H9 (cell line): Measurements from ENCODE around the gene SLC9B1. TPM values are rescaled to one million over a fixed set of nuclear protein-coding genes. Genes with fewer than 3 reads are reported as not detected.

ENCODE experiments used
- DNase-seq: peaks from one replicate; pipeline ENCODE4 v3.0.0-alpha.2; 2017
- H2AFZ ChIP-seq: one replicate; pipeline ENCODE4 v1.6.1; 2013; ENCODE audit warnings: mild to moderate bottlenecking, low read length, control low read depth, moderate library complexity
- H2AK5ac ChIP-seq: 2 replicates; pipeline ENCODE4 v1.6.1; 2013; ENCODE audit warnings: low read length, control low read depth, mixed read lengths; ENCODE audit not compliant: insufficient read length
- H2BK120ac ChIP-seq: one replicate; pipeline ENCODE4 v1.6.1; 2013; ENCODE audit warnings: low read depth, mild to moderate bottlenecking, low read length, control low read depth, inconsistent platforms; ENCODE audit not compliant: poor library complexity, severe bottlenecking
- H2BK12ac ChIP-seq: 2 replicates; pipeline ENCODE4 v1.6.1; 2013; ENCODE audit warnings: low read length, control low read depth, mixed read lengths, low read depth; ENCODE audit not compliant: insufficient read length
- H2BK15ac ChIP-seq: 2 replicates; pipeline ENCODE4 v1.6.1; 2013; ENCODE audit warnings: low read depth, low read length, control low read depth
- H2BK20ac ChIP-seq: one replicate; pipeline ENCODE4 v1.6.1; 2013; ENCODE audit warnings: low read depth, mild to moderate bottlenecking, low read length, control low read depth, inconsistent platforms; ENCODE audit not compliant: poor library complexity, severe bottlenecking
- H2BK5ac ChIP-seq: 2 replicates; pipeline ENCODE4 v1.6.1; 2013; ENCODE audit warnings: low read length, control low read depth, mixed read lengths; ENCODE audit not compliant: insufficient read length
- H3K14ac ChIP-seq: 2 replicates; pipeline ENCODE4 v1.6.1; 2013; ENCODE audit warnings: low read length, control low read depth; ENCODE audit not compliant: insufficient read depth
- H3K18ac ChIP-seq: 2 replicates; pipeline ENCODE4 v1.6.1; 2013; ENCODE audit warnings: low read depth, mild to moderate bottlenecking, mixed read lengths, low read length, control low read depth; ENCODE audit not compliant: insufficient read length
- H3K23ac ChIP-seq: 2 replicates; pipeline ENCODE4 v1.6.1; 2013; ENCODE audit warnings: low read length, control low read depth, mixed read lengths, low read depth; ENCODE audit not compliant: insufficient read length
- H3K23me2 ChIP-seq: 2 replicates; pipeline ENCODE4 v1.6.1; 2013; ENCODE audit warnings: low read depth, mild to moderate bottlenecking, mixed read lengths, low read length, control low read depth; ENCODE audit not compliant: insufficient read length, poor library complexity, severe bottlenecking
- H3K27ac ChIP-seq: 2 replicates; pipeline ENCODE4 v1.5.1; 2013; ENCODE audit warnings: low read length, control low read depth, mixed read lengths, low read depth; ENCODE audit not compliant: insufficient read length
- H3K27me3 ChIP-seq: 2 replicates; pipeline ENCODE4 v1.6.1; 2013; ENCODE audit warnings: low read length, control low read depth, inconsistent platforms; ENCODE audit not compliant: insufficient read depth
- H3K4ac ChIP-seq: 2 replicates; pipeline ENCODE4 v1.6.1; 2013; ENCODE audit warnings: low read depth, mild to moderate bottlenecking, control low read depth, inconsistent platforms, low read length, moderate library complexity
- H3K4me1 ChIP-seq: 2 replicates; pipeline ENCODE4 v1.6.1; 2013; ENCODE audit warnings: low read length, control low read depth, inconsistent platforms; ENCODE audit not compliant: insufficient read depth
- H3K4me2 ChIP-seq: 2 replicates; pipeline ENCODE4 v1.6.1; 2013; ENCODE audit warnings: low read length, control low read depth, mixed read lengths; ENCODE audit not compliant: insufficient read length, insufficient read depth
- H3K56ac ChIP-seq: 2 replicates; pipeline ENCODE4 v1.6.1; 2013; ENCODE audit warnings: low read depth, mild to moderate bottlenecking, mixed read lengths, low read length, control low read depth; ENCODE audit not compliant: insufficient read length
- H3K79me1 ChIP-seq: 2 replicates; pipeline ENCODE4 v1.6.1; 2013; ENCODE audit warnings: low read depth, mild to moderate bottlenecking, moderate library complexity, low read length, control low read depth, inconsistent platforms; ENCODE audit not compliant: insufficient read depth, poor library complexity, severe bottlenecking
- H3K79me2 ChIP-seq: 2 replicates; pipeline ENCODE4 v1.6.1; 2013; ENCODE audit warnings: low read length, control low read depth, inconsistent platforms; ENCODE audit not compliant: insufficient read depth
- H3K9ac ChIP-seq: 2 replicates; pipeline ENCODE4 v1.6.1; 2013; ENCODE audit warnings: low read length, control low read depth, mixed read lengths; ENCODE audit not compliant: insufficient read length; ENCODE audit errors: extremely low read depth
- H3K9me3 ChIP-seq: one replicate; pipeline ENCODE4 v1.6.1; 2013; ENCODE audit warnings: low read depth, low read length, inconsistent platforms; ENCODE audit not compliant: control insufficient read depth
- H3T11ph ChIP-seq: one replicate; pipeline ENCODE4 v1.6.1; 2013; ENCODE audit warnings: mild to moderate bottlenecking, low read length, control low read depth, inconsistent platforms
- H4K20me1 ChIP-seq: one replicate; pipeline ENCODE4 v1.6.1; 2013; ENCODE audit not compliant: control insufficient read depth, insufficient read length, insufficient read depth
- H4K5ac ChIP-seq: 2 replicates; pipeline ENCODE4 v1.6.1; 2013; ENCODE audit warnings: low read depth, mild to moderate bottlenecking, mixed read lengths, low read length, control low read depth; ENCODE audit not compliant: insufficient read length
- H4K8ac ChIP-seq: replicated peaks from 2 replicates; pipeline ENCODE4 v1.6.1; 2013; ENCODE audit warnings: low read length, control low read depth, mixed read lengths, low read depth; ENCODE audit not compliant: insufficient read length
- H4K91ac ChIP-seq: 2 replicates; pipeline ENCODE4 v1.6.1; 2013; ENCODE audit warnings: low read depth, mild to moderate bottlenecking, moderate library complexity, mixed read lengths, low read length, control low read depth; ENCODE audit not compliant: insufficient read length
- H3K27ac Mint-ChIP-seq, 3 experiments: 2 replicates in 2 of 3; 3 replicates in 1 of 3; pipeline ENCODE4 v1.8.0; 2020 to 2021; ENCODE audit warnings: mixed read lengths in 3 of 3, mild to moderate bottlenecking in 1 of 3, moderate library complexity in 1 of 3
- H3K27me3 Mint-ChIP-seq: 2 replicates; pipeline ENCODE4 v1.8.0; 2021; ENCODE audit warnings: low read depth, mild to moderate bottlenecking, moderate library complexity, mixed read lengths
- H3K36me3 Mint-ChIP-seq, 3 experiments: 2 replicates in 2 of 3; 3 replicates in 1 of 3; pipeline ENCODE4 v1.8.0; 2020 to 2021; ENCODE audit warnings: low read depth in 3 of 3, mixed read lengths in 3 of 3; ENCODE audit not compliant: insufficient read depth in 1 of 3
- H3K4me1 Mint-ChIP-seq, 2 experiments: 2 replicates each; pipeline ENCODE4 v1.8.0; 2020; ENCODE audit warnings: mixed read lengths in 2 of 2
- H3K4me3 Mint-ChIP-seq, 2 experiments: 2 replicates in 1 of 2; 3 replicates in 1 of 2; pipeline ENCODE4 v1.8.0; 2020 to 2021; ENCODE audit warnings: mild to moderate bottlenecking in 2 of 2, mixed read lengths in 2 of 2, moderate library complexity in 1 of 2
- H3K9me3 Mint-ChIP-seq, 2 experiments: 2 replicates in 1 of 2; 3 replicates in 1 of 2; pipeline ENCODE4 v1.8.0; 2020; ENCODE audit warnings: mild to moderate bottlenecking in 2 of 2, mixed read lengths in 2 of 2, moderate library complexity in 1 of 2
- WGBS: extraction: QIAGEN DNeasy Blood & Tissue Kit; methylation state at CpG from one replicate; pipeline ENCODE4 v1.1.7; 2013; ENCODE audit warnings: missing lambda C conversion rate, low lambda C conversion rate, mixed read lengths; ENCODE audit not compliant: insufficient read length; ENCODE audit errors: extremely low coverage; 5-methylcytosine and 5-hydroxymethylcytosine counted together
- total RNA-seq: library from RNA; stranded (reverse); gene quantifications from 2 replicates; pipeline ENCODE4 v1.2.1, GENCODE V29; 2021
- TF ChIP-seq, protein P1 (sequence below): fragments of 200-600 bp; sonication (generic); conservative IDR thresholded peaks from 3 replicates; pipeline ENCODE4 v1.8.0; 2021; ENCODE audit warnings: antibody characterized with exemption, mild to moderate bottlenecking

The SLC9B1 gene
- total RNA-seq, 1 experiment from 2014 or later, result 0.59 TPM

DNA sequence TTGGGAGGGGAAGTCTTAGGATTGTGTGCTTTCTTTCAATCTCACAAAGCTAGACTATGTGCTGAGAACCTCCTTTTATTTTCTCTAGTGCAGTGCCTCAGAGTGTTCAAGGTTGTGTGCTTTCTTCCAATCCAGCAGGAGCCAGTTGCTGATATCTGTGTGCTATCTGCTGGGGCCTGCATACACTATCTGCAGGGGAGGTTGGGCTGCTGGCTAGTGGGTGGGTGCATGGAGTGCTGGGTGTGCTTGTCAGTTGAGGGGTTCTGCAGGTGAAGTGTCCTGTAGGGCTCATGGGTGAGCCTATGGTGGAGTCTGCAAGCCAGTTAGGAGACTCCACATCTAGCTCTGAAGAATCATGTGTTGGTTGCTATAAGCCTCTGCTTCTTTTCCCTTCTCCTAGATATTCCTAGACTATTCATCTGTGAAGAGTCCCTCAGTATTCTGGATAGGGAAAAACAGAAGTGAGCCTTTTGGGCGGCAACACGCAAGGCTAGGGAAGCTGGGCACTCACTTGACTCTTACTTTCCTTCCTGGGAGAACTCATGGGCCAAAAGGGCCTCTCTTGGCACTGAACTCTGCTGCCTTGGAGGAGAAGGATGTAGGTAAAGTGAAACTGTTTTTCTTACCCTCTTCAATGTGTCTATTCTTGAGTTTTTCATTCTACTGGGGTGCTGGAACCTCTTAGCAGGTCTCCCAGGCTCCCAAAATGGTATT is 158.7 kb downstream of the SLC9B1 start:
- H2AK5ac ChIP-seq, result no peak overlapping the region
- no peak overlapping the region for H2BK12ac ChIP-seq

More for the DNA sequence above, 158.7 kb downstream of the SLC9B1 start:
- Histone ChIP-seq H3K9ac (no peak overlapping the region), H3K79me2 (no peaks in the 10 kb centered on the region; the same call in 1 of the 2 replicates), H3K4ac (no peak overlapping the region), H2BK5ac (no peak overlapping the region), H3K4me2 (no peak overlapping the region), H3K14ac (no peak overlapping the region), H3T11ph (no peak overlapping the region), H2AFZ (no peak overlapping the region), H3K4me1 (no peaks in the 10 kb centered on the region), H2BK120ac (no peak overlapping the region), H4K8ac (no peak overlapping the region), H3K9me3 (no peaks in the 10 kb centered on the region), H3K27ac (no peak overlapping the region), H4K20me1 (no peaks in the 10 kb centered on the region), H4K5ac (no peak overlapping the region), H4K91ac (no peak overlapping the region), H2BK20ac (no peak overlapping the region), H2BK15ac (no peak overlapping the region), H3K56ac (no peak overlapping the region), H3K27me3 (no peaks in the 10 kb centered on the region), H3K23me2 (no peaks in the 10 kb centered on the region), H3K79me1 (peaks cover 3% of the 10 kb centered on the region), H3K23ac (no peak overlapping the region), H3K18ac (no peak overlapping the region)
- Mint-ChIP-seq H3K36me3 (peaks cover 28 to 35% (median 33%) of the 10 kb centered on the region in 3 experiments), H3K4me1 (0 out of 4 replicates have a peak, but pooled peaks cover 2 to 10% of the 10 kb centered on the region in 2 experiments), H3K9me3 (peaks cover 19 to 20% of the 10 kb centered on the region in 2 experiments), H3K4me3 (no peak overlapping the region), H3K27me3 (no peaks in the 10 kb centered on the region), H3K27ac (no peak overlapping the region)
- DNase-seq, result no peak
- TF ChIP-seq, protein P1, sequence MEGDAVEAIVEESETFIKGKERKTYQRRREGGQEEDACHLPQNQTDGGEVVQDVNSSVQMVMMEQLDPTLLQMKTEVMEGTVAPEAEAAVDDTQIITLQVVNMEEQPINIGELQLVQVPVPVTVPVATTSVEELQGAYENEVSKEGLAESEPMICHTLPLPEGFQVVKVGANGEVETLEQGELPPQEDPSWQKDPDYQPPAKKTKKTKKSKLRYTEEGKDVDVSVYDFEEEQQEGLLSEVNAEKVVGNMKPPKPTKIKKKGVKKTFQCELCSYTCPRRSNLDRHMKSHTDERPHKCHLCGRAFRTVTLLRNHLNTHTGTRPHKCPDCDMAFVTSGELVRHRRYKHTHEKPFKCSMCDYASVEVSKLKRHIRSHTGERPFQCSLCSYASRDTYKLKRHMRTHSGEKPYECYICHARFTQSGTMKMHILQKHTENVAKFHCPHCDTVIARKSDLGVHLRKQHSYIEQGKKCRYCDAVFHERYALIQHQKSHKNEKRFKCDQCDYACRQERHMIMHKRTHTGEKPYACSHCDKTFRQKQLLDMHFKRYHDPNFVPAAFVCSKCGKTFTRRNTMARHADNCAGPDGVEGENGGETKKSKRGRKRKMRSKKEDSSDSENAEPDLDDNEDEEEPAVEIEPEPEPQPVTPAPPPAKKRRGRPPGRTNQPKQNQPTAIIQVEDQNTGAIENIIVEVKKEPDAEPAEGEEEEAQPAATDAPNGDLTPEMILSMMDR, result no peak
- WGBS, result no CpG with 5 or more reads among the region's 2 CpGs
